ENCODE data around the gene SERF2.

Gene SERF2

GRCh38 chr15:43763819-43764446 is 28.2 kb upstream of the SERF2 start:
- peak; percentile 21 for DNase-seq (ENCODE audit: low read depth)
- no peak overlapping the region for H3K4me3 ChIP-seq (ENCODE audit: low read depth, low read length)
- no peak for TF ChIP-seq CTCF (conservative IDR thresholded peaks at IDR 0.05; ENCODE audit: low read depth, low read length)

GRCh38 chr15:43769584-43770228 is 22.4 kb upstream of the SERF2 start:
- TF ChIP-seq CTCF (conservative IDR thresholded peaks at IDR 0.05; ENCODE audit: low read depth, low read length), result peak; percentile 94
- H3K4me3 ChIP-seq (ENCODE audit: low read depth, low read length), result no peak overlapping the region
- peak; percentile 82 for DNase-seq (ENCODE audit: low read depth)

- no peak overlapping the region for H3K4me3 ChIP-seq (ENCODE audit: low read depth, low read length)
- DNase-seq (ENCODE audit: low read depth), result no peak
- TF ChIP-seq CTCF (conservative IDR thresholded peaks at IDR 0.05; ENCODE audit: low read depth, low read length), result no peak
Observed at GRCh38 chr15:43771816-43772215, 20.3 kb upstream of the SERF2 start.

- no peak overlapping the region for H3K4me3 ChIP-seq (ENCODE audit: low read depth, low read length)
- TF ChIP-seq CTCF (conservative IDR thresholded peaks at IDR 0.05; ENCODE audit: low read depth, low read length), result no peak
- no peak for DNase-seq (ENCODE audit: low read depth)
Observed at GRCh38 chr15:43772624-43773023, 19.5 kb upstream of the SERF2 start.

GRCh38 chr15:43774062-43774461 is 18.1 kb upstream of the SERF2 start:
- no peak for DNase-seq (ENCODE audit: low read depth)
- no peak overlapping the region for H3K4me3 ChIP-seq (ENCODE audit: low read depth, low read length)
- TF ChIP-seq CTCF (conservative IDR thresholded peaks at IDR 0.05; ENCODE audit: low read depth, low read length), result no peak

GRCh38 chr15:43775411-43775965 is 16.6 kb upstream of the SERF2 start:
- DNase-seq (ENCODE audit: low read depth), result no peak
- no peak overlapping the region for H3K4me3 ChIP-seq (ENCODE audit: low read depth, low read length)
- peak; percentile 48 for TF ChIP-seq CTCF (conservative IDR thresholded peaks at IDR 0.05; ENCODE audit: low read depth, low read length)

Data from choroid plexus epithelial cell (primary cell).